GM11168 (cell line): ENCODE measurements around the gene RXRA.

Experiments used
- in situ Hi-C: fragments of 300-500 bp; cut with MboI; formaldehyde crosslinking; loops from one replicate; pipeline ENCODE4 v1.12.0; 2022; ENCODE audit warnings: low sequenced_read_pairs; ENCODE audit not compliant: unreplicated experiment

Gene RXRA

DNA sequence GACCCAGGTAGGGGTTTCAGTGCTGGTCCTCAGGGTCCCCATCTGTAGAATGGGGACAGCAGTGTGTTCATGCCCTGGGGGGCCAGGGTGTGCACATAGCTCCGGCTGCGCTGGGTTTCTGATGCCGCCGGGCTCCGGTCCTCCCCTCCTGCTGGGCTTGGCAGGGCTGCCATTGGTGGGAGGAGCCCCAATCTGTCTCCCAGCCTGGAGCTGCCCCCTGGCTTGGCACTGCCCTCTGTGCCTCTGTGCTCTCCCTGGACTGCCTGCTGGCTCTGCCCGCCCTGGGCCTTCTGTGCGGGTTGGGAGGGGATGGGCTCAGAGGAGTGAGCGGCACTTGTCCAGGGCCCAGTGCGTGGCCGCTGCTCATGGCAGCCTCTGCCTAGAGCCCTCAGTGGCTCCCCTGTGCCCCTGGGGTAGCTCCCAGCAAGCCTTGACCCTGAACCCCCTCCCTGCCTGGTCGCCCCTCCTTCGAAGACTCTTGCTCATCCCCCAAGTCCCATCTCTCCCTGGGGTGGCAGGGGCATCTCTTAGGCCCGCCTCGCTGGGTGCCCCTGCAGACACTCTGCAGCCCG is 35.7 kb downstream of the RXRA start:
- in situ Hi-C loops, result no loop called here

DNA sequence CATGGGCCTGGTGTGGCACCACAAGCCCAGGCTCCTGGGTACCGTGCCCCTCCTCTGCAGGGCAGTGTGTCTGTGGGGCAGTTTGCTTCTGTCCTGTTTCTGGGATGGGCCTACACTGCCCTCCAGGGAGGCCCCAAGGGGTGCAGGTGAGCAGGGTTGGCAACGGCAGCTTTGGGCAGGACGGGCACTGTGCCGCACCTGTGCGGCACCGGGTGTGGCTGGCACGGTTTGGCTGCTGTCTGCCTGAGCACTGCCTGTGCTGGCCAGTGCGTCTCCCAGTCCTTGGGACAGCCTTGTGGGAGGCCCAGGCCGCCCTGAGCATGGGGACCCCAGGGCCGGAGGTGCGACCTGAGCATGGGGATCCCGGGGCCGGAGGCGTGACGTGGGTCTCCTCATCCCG is 37.2 kb downstream of the RXRA start:
- in situ Hi-C loops, result no loop called here

DNA sequence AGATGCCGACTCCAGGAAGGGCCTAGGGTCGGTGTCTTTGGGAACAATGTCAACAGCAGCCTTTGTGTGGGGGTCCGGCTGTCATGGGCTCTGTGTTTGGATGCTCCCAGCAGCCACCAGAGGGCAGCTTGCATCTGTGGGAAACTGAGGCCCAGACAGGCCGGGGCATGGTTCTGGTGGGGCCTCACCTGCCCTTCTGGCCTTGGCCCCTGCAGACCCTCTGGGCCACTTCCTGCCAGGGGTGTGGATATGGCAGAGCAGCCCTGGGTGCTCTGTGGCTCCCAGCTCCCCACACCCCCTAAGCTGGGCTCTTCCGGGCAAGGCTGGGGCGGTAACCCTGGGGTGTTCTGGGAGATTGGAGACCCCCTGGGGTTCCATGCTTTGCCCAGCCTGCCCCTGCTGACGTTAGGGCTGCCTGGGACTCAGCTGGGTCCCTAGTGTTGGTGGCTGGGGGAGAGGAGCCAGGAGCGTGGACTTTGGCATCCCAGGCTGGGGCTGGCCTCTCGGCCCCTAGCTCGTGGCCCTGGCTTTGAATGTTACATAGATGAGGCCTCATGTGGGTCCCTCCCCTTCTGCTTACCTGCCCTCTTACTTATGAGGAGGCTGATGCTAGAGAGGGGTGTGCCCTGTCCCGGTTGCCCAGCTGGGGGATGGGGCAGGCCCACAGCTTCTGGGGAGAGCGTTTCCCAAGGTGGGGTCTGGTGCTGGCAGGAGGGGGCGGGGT is 38.3 kb downstream of the RXRA start:
- in situ Hi-C loops, result no loop called here

DNA sequence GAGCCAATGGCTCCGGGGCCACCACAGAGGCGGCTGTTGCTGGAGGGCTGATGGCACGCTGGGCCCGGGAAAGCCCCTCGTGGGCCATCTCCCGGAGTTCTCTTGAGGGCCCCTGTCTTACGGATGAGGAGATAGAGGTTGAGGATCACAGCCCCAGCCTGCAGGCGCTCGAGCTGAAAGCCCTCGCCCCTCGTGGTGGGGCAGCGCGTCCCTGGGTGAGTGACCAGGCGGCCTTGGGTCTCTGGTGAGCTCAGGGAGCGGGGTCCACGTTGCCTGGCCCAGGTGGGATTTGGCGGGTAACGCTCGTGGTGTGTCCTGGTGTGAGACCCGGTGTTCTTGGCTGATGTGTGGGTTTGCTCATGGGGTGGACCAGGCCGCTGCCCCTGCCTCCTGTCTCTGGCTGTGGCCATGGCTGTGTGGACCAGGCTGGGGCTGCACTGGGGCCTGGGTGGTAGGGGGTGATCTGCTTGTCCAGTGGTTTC is 38.9 kb downstream of the RXRA start:
- in situ Hi-C loops, result no loop called here

DNA sequence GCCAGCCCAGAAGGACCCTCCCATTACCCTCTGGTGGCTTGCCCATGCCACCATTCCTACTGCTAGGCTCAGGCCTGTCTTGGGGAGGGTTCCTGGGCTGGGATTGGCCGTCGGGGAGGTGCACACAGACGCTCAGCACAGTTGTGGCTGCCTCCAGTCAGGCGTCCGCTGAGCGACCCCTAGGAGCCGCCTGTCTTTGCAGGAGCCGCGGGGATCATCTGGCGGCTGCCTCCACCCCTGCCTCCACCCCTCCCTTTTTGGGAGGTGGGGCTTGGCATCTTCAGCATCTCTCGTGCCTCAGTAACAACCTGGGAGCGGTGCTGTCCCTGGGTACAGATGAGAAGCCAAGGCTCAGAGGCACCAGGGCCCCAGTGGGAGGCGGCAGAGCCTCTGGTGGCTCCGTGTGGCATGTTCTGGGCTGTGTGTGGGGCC is 39.6 kb downstream of the RXRA start:
- in situ Hi-C loops, result no loop called here

- in situ Hi-C loops, result no loop called here
Measured at GRCh38 chr9:134366223-134367031, 40.2 kb downstream of the RXRA start.

DNA sequence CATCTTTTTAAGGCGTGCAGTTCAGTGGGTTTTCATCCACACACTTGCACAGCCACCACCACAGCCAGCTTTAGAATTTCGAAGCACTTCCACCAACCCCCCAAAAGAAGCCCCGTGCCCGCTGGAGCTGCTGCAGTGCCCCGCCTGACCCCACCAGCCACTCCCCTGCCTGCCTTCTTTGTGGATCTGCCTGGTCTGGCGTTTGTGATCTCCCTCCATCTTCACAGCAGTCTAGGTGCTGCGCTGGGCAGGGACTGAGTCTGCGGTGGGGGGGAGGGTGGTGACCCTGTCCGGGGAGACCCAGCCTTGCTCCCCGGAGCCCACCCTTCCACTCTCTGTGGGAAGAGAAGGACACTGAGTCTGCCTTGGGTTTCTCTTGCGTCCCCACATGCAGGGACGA is 40.8 kb downstream of the RXRA start:
- in situ Hi-C loops, result no loop called here

- in situ Hi-C loops, result no loop called here
Measured at GRCh38 chr9:134367791-134368490, 41.7 kb downstream of the RXRA start.

DNA sequence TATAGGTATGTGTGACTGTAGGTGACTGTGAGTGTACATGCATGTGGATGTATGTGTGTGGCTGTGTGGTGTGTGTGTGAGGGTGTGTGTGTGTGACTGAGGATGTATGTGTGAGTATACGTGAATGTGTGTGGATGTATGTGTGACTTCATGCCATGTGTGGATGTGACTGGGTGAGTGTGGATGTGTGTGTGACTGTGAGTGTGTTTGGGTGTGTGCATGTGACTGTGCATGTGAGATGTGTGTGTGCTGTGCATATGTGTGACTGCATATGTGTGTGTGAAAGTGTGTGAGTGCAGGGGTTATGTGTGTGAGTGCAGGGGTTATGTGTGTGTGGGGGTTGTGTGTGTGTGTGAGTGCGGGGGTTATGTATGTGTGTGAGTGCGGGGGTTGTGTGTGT is 42.3 kb downstream of the RXRA start:
- in situ Hi-C loops, result no loop called here

DNA sequence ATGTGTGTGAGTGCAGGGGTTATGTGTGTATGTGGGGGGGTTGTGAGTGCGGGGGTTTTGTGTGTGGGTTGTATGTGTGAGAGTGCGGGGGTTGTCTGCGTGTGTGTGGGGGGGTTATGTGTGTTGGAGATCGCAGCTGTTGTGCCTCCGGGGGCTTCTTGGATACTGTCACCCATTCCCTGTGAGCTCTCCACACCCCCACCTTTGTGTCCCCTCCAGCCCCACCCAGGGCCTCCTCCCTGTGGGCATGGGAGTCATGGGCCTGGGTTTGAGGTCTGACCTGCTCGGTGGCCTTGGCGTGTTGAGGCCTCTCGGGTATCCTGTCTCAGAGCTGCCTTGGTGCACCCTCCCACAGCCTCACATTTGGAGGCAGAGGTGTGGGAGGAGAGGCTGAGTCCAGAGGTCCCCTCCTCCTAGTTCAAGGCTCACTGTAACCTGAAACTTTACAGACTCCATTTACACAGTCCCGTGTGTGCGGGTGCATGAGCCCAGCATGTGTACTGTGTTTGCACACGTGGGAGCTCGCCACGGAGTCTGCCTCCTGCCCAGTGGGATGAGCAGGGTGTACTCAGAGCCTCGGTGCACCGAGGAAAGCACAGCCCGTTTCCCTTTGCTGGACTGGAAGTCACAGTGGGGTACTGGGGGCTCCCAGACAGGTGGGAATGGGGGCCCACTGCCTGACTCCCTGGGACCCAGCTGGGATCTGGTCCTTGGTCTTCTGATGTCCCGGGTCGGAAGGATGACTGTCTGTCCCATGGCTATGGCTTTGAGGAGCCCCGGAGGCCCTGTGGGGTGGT is 43.4 kb downstream of the RXRA start:
- in situ Hi-C loops, result no loop called here

- in situ Hi-C loops, result no loop called here
Measured at GRCh38 chr9:134370213-134370492, 43.9 kb downstream of the RXRA start.

- in situ Hi-C loops, result no loop called here
Measured at GRCh38 chr9:134370638-134371037, 44.4 kb downstream of the RXRA start.

DNA sequence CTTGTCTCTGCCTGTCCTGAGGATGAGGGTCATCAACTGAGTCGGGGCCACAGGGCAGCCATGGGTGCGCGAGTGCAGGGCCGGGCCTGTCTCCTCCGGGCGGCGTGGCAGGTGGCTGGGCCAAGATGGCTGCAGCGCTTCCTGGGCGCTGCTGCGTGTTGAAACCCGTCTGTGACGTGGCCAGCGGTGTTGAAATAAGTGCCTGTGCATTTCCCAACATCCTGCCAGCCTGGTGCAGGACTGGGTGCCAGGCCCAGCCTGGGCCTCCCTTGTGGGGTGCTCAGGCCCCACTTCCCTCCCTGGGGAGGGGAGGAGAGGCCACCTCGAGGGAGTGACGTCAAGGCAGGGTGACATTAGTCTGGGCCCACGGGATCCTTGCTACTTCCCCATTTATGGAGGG is 45.5 kb downstream of the RXRA start:
- in situ Hi-C loops, result no loop called here

DNA sequence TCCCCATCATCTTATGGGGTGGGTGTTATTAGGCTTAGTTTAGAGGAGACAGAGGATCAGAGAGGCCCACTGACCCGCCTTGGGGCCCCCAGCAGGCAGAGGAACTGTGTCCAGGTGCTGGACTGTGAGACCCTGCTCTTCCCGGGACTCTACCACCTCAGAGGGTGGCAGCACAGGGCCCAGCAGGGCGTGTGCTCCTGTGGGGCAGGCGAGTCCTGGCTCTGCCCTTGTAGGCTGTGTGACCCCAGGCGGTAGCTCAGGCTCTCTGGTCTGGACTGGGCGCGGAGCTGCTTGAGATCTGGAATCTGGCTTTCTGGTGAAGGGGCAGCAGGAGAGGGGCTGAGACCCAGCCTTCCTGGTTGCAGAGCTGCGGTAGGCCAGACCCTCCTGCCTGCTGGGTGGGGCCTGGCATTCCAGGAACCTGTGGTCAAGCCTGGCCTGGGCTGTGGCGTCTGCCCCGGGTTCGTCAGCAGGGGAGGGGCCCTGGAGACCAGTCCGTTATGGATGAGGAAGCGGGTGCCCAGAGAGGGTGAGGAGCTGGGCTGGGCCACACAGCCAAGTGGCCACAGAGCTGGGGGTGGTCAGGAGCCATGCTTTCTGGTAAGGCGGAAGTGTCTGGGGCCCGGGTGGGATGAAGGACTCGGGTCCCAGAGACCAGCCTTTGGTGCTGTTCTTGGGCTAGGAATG is 46.5 kb downstream of the RXRA start:
- in situ Hi-C loops, result no loop called here

DNA sequence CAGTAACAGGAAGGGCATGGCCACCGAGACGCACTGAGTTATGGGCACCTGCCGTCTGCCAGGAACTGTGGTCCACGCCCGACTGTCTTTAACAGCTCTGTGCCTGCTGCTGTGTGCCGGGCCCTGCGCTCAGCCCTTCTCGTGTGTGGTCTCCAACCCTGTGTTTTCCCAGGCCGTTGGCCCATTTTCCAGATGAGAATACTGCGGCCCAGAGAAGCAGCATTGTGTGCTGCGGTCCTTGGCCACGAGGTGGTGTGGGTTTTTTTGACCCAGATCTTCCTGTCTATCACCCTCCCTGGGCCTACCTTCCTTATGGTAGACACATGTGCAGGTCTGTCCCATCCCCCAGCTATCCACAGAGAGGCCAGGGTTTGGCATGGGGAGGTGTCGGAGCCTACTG is 47.0 kb downstream of the RXRA start:
- in situ Hi-C loops, result no loop called here

DNA sequence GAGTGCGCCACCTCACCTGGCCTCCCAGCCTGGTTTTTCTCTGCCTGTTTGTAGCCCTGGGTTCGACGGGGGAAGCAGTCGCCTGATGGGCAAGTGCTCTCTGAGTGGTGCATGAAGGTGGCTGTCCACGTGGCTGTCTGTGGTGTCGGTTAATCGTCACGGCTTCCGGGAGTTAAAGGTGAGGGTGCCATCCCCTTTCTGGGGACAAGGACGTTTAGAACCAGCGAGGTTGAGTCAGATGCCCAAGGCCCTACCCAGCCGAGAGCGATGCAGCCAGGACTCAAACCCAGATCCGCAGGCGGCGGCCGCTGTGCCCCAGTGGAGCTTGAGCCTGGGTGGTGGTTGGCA is 47.7 kb downstream of the RXRA start:
- in situ Hi-C loops, result no loop called here

GRCh38 chr9:134374301-134375010 is 48.2 kb downstream of the RXRA start:
- in situ Hi-C loops, result no loop called here

- in situ Hi-C loops, result no loop called here
Measured at GRCh38 chr9:134375011-134375390, 48.7 kb downstream of the RXRA start.
